DMS 273 treated with DMSO at 0.1 percent for 48 hours (cell line): ENCODE data around the gene MPO.

Experiments
- DNase-seq: peaks from one replicate; lab custom pipeline; 2025; lab: John Stamatoyannopoulos, UW

The MPO gene

GRCh38 chr17:58307468-58308172 lies 26.9 kb upstream of the MPO start:
- no peak for DNase-seq

- DNase-seq: no peak
These were observed 25.6 kb upstream of the MPO start for GRCh38 chr17:58306131-58306951.

GRCh38 chr17:58305626-58306025 lies 24.9 kb upstream of the MPO start:
- DNase-seq: no peak

- DNase-seq: no peak
These were observed 24.2 kb upstream of the MPO start for GRCh38 chr17:58304750-58305486.

GRCh38 chr17:58303971-58304749 lies 23.4 kb upstream of the MPO start:
- DNase-seq: peak; percentile 38

- DNase-seq: no peak
These were observed 22.3 kb upstream of the MPO start for GRCh38 chr17:58302919-58303585.

GRCh38 chr17:58302171-58302918 lies 21.6 kb upstream of the MPO start:
- no peak for DNase-seq

DNA sequence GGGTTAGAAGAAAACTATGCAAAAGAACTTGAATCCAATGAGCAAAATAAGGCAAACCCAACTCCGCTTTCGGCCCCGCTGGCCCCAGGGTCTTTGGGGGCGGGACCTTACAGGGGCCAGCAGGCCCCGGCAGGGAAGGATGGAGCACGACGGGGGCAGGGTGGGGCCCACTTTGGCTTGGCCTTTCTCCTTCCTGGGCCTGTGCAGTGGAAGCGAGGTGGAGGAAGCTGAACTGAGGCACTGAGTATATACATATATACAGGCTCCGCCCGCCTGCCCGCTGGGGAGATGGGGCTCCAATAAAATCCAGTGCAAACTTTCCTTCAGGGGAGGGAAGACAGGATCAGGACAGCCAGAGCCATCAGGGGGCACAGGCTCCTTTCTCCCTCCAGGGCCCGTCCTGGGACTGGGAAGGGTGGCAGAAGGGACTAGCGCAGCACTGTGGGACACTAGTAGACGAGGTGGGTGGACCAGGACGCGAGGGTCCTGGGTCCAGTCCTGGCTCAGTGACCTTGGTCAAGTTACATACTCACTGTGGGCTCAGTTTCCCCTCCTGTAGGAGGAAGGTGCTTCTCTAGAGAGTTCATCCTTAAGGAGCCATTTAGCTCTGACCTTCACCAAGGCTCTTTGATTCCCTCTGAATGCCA lies 20.9 kb upstream of the MPO start:
- DNase-seq: no peak

DNA sequence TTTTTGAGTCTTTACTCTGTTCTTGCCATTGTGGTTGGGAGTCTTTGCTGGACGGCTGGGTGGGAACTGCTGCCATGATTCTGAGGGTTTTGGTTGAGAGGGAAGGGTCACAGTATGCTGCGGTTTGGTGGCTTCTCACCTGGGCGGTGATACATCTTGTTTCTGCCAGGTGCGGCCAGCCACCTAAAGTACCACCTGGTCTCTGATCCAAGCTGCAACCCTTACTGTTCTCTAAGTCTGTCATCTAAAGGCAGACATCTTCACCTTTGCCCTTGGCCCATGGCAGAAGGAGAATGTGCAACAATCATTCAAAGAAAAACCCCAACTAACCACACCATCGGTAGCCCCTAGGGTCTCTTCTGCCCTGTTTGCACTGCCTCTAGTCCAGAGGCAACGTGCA lies 19.6 kb upstream of the MPO start:
- DNase-seq: no peak

- DNase-seq: no peak
These were observed 13.3 kb upstream of the MPO start for GRCh38 chr17:58294034-58294433.

DNA sequence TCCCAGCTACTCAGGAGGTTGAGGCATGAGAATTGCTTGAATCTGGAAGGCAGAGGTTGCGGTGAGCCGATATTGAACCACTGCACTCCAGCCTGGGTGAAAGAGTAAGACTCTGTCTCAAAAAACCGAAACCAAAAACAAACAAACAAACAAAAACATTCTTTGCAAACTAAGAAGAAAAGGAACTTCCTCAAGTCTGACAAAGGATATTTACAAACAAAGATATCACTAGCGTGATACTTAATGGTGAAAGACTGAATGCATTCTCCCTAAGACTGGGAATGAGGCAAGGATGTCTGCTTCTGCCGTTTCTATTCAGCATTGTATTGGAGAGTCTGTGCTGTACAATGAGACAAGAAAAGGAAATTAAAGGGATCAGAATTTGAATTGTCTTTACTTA lies 10.5 kb upstream of the MPO start:
- no peak for DNase-seq

DNA sequence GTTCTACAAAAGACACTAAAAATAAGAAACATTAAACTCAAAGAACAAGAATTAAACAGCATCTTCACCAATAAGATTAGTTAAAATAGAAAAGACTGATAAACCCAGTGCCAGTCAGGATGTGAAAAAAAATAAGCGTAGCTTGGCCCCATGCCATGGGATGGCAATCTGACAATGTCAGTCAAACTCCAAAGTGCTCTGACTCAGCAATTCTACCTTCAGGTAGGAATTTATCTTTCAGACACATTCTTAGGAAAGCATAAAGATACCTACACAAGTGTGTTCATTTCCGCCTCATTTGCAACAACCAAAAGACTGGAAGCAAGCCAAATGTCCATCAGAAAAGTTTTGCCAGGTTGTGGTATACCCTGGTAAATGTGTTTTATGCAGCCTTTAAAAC lies 9.1 kb upstream of the MPO start:
- no peak for DNase-seq

DNA sequence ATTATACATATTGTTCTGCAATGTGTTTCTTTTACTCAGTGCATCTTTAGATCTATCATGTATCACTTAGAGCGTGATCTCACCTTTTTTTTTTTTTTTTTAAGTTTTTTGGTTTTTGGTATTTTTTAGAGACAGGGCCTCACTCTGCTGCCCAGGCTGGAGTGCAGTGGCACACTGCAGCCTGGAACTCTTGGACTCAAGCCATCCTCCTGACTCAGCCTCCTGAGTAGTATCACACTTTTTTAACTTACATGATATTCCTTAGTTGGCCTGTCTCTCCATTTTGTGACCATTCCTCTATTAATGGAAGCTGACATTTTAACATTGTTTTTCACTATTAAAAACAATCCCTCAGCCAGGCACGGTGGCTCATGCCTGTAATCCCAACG lies 4.7 kb upstream of the MPO start:
- DNase-seq: no peak

GRCh38 chr17:58284613-58285421 lies 4.1 kb upstream of the MPO start:
- DNase-seq: no peak

DNA sequence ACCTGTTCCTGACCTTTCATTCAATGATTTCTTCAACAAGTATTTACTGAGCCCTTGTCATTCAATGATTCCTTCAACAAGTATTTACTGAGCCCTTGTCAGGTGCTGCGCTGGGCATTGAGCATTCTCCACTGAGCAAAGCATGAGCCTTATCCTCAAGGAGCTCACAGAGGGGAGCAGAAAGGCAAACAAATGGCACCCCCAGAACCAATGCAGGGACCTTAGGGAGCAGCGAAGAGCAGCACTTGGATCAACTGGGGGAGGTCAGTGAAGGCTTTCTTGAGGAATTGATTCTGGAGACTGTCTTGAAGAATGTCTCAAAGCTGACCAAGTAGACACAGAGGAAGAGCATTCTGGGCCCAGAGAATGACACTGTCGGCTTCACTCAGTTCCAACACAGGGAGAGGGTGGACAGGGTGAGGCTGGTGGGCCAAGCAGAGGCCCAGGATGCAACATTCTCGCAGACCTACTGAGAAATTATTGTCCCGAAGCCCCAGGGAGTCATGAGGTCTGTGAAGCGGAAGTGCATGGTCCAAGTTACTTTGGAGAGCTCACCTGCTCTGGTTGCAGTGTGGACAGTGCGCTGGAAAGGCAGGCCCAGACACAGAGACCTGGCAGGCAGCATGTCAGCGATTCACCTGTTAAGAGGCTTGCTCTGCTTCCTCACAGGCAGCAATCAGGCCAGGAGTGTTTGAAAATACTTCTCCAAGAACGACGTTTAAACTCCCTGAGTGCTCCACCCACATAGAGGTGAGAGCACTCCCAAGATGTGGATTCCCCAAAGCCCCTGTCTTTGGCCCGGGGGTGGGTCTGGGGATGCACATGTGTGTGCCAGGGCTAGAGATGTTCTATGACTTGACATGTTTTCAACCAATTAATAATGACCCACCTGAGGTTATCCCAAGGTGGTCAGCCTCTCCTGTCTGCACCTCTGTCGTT lies 3.2 kb upstream of the MPO start:
- no peak for DNase-seq

GRCh38 chr17:58282442-58282841 lies 1.7 kb upstream of the MPO start:
- no peak for DNase-seq

DNA sequence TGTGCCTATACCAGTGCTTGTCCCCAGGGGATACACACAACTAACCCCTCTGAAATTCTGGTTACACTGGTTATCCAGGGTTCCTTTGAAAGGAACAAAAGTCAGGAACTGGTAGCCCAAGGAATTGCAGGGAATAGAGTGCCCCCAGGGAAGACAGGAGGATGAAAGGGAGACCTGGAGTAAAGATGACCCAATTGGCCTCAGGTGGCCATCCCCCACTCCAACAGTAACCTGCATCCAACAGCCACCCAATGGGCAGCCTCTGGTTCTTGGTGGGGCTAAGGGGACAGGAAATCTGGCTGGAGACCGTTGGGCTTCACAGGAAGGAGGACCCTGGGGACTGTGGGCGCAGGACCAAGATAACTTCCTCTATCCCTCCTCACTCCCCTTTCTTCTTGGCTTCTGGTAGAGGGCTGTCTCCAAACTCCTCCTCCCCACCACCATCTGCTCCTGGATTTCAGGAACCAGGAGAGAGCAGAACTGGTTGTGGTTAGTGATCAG lies 826 bp upstream of the MPO start:
- peak; percentile 15 for DNase-seq
